Fibroblast of lung (primary cell): Measurements from ENCODE around the gene AGAP9.
"Not testable (repeated sequence)": the region's sequence is repeated elsewhere in the genome, so short reads cannot be mapped to it uniquely, and the experiment has no call there.

Experiments
- EZH2 ChIP-seq: IDR thresholded peaks from 2 replicates; pipeline ENCODE4 v1.5.1; 2012; ENCODE audit warnings: low read length, control low read depth, mild to moderate bottlenecking; ENCODE audit errors: missing control alignments
- TF ChIP-seq, protein P1 (sequence below), 2 donors: IDR thresholded peaks in 1 of 2; conservative IDR thresholded peaks in 1 of 2; 1 replicate in 1 of 2; 2 replicates in 1 of 2; pipeline ENCODE4 v1.5.1; 2011 to 2012; ENCODE audit warnings: low read length in 2 of 2, control low read depth in 1 of 2, inconsistent platforms in 1 of 2, low read depth in 1 of 2, mild to moderate bottlenecking in 1 of 2

DNA sequence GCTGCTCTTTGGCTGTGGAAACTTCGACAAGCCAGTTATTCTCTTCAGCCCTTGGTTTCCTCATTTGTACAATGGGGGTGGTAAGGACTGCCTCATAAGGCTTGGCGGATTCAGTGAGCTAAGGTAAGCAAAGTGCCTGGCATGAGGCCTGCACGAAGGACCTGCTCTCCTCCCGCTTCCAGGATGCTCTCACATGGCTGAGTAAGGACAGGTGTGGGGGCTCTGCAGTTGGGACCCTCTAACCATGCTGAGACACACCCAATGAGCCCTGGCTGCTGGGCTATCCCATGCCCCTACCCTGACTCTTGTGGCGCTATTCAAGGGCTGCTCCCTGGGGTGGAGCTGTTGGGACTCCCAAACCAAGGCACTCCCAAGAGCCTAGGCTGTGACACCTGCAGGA lies 48.3 kb downstream of the AGAP9 start:
- TF ChIP-seq, protein P1, sequence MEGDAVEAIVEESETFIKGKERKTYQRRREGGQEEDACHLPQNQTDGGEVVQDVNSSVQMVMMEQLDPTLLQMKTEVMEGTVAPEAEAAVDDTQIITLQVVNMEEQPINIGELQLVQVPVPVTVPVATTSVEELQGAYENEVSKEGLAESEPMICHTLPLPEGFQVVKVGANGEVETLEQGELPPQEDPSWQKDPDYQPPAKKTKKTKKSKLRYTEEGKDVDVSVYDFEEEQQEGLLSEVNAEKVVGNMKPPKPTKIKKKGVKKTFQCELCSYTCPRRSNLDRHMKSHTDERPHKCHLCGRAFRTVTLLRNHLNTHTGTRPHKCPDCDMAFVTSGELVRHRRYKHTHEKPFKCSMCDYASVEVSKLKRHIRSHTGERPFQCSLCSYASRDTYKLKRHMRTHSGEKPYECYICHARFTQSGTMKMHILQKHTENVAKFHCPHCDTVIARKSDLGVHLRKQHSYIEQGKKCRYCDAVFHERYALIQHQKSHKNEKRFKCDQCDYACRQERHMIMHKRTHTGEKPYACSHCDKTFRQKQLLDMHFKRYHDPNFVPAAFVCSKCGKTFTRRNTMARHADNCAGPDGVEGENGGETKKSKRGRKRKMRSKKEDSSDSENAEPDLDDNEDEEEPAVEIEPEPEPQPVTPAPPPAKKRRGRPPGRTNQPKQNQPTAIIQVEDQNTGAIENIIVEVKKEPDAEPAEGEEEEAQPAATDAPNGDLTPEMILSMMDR (conservative IDR thresholded peaks at IDR 0.05 in 1 of 2, IDR thresholded peaks at IDR 0.05 in 1 of 2; ENCODE audit: low read depth in 1 of 2, low read length in 2 of 2), result not testable (repeated sequence)
- not testable (repeated sequence) for TF ChIP-seq EZH2
